Trophoblast cell (in vitro differentiated cells and primary cell): Measurements from ENCODE around the gene LRRFIP2.

Source experiments
- DNase-seq, 2 donors: peaks; one replicate each; pipeline ENCODE4 v3.0.0-alpha.2; 2016
- H2AFZ ChIP-seq: 2 replicates; pipeline ENCODE4 v1.6.1; 2013; ENCODE audit warnings: low read length, moderate library complexity, mild to moderate bottlenecking; ENCODE audit not compliant: insufficient read depth, poor library complexity
- H2AK5ac ChIP-seq: 2 replicates; pipeline ENCODE4 v1.6.1; 2013; ENCODE audit warnings: mild to moderate bottlenecking, low read length
- H2BK120ac ChIP-seq: 2 replicates; pipeline ENCODE4 v1.6.1; 2013; ENCODE audit warnings: low read length, mild to moderate bottlenecking, moderate library complexity; ENCODE audit not compliant: insufficient read depth, poor library complexity
- H2BK12ac ChIP-seq: 2 replicates; pipeline ENCODE4 v1.6.1; 2013; ENCODE audit warnings: mild to moderate bottlenecking, low read length, moderate library complexity
- H2BK5ac ChIP-seq: 2 replicates; pipeline ENCODE4 v1.6.1; 2013; ENCODE audit warnings: low read length, low read depth, moderate library complexity, mild to moderate bottlenecking; ENCODE audit not compliant: poor library complexity
- H3K14ac ChIP-seq: 2 replicates; pipeline ENCODE4 v1.6.1; 2013; ENCODE audit warnings: mild to moderate bottlenecking, low read length
- H3K18ac ChIP-seq: 2 replicates; pipeline ENCODE4 v1.6.1; 2013; ENCODE audit warnings: mild to moderate bottlenecking, low read length
- H3K23ac ChIP-seq: 2 replicates; pipeline ENCODE4 v1.6.1; 2013; ENCODE audit warnings: low read length
- H3K27ac ChIP-seq: 2 replicates; pipeline ENCODE4 v1.5.1; 2013; ENCODE audit warnings: low read depth, mild to moderate bottlenecking, inconsistent platforms, low read length, moderate library complexity
- H3K27me3 ChIP-seq: 2 replicates; pipeline ENCODE4 v1.6.1; 2013; ENCODE audit warnings: inconsistent platforms, mild to moderate bottlenecking, low read length, moderate library complexity; ENCODE audit not compliant: insufficient read depth
- H3K36me3 ChIP-seq, 2 experiments: 1 replicate in 1 of 2; 2 replicates in 1 of 2; pipeline ENCODE4 v1.6.1; 2013; ENCODE audit warnings: low read length in 2 of 2, mild to moderate bottlenecking in 2 of 2, moderate library complexity in 1 of 2; ENCODE audit not compliant: insufficient read depth in 2 of 2, control insufficient read depth in 1 of 2
- H3K4ac ChIP-seq: 2 replicates; pipeline ENCODE4 v1.6.1; 2013; ENCODE audit warnings: low read depth, mild to moderate bottlenecking, low read length, moderate library complexity
- H3K4me1 ChIP-seq, 2 experiments: 1 replicate in 1 of 2; 2 replicates in 1 of 2; pipeline ENCODE4 v1.6.1; 2013; ENCODE audit warnings: low read length in 2 of 2, mild to moderate bottlenecking in 2 of 2, moderate library complexity in 1 of 2; ENCODE audit not compliant: insufficient read depth in 2 of 2, control insufficient read depth in 1 of 2
- H3K4me2 ChIP-seq: 2 replicates; pipeline ENCODE4 v1.6.1; 2013; ENCODE audit warnings: inconsistent platforms, mild to moderate bottlenecking, low read length, moderate library complexity
- H3K4me3 ChIP-seq: 2 replicates; pipeline ENCODE4 v1.5.1; 2013; ENCODE audit warnings: mild to moderate bottlenecking, low read depth, low read length, inconsistent platforms
- H3K79me1 ChIP-seq: one replicate; pipeline ENCODE4 v1.6.1; 2013; ENCODE audit warnings: low read length
- H3K79me2 ChIP-seq: 2 replicates; pipeline ENCODE4 v1.6.1; 2013; ENCODE audit warnings: low read length, mild to moderate bottlenecking; ENCODE audit not compliant: control insufficient read depth, insufficient read depth, poor library complexity
- H3K9ac ChIP-seq: 2 replicates; pipeline ENCODE4 v1.6.1; 2013; ENCODE audit warnings: mild to moderate bottlenecking, low read length
- H3K9me3 ChIP-seq: 2 replicates; pipeline ENCODE4 v1.6.1; 2013; ENCODE audit warnings: low read depth, mild to moderate bottlenecking, control low read depth, inconsistent platforms, low read length; ENCODE audit not compliant: insufficient read depth
- H4K12ac ChIP-seq: 2 replicates; pipeline ENCODE4 v1.6.1; 2013; ENCODE audit warnings: low read depth, mild to moderate bottlenecking, low read length, moderate library complexity
- H4K8ac ChIP-seq: 2 replicates; pipeline ENCODE4 v1.6.1; 2013; ENCODE audit warnings: low read depth, mild to moderate bottlenecking, low read length, moderate library complexity
- H4K91ac ChIP-seq: one replicate; pipeline ENCODE4 v1.6.1; 2013; ENCODE audit warnings: low read depth, mild to moderate bottlenecking, low read length, moderate library complexity
- WGBS: extraction: QIAGEN DNeasy Blood & Tissue Kit; methylation state at CpG from one replicate; pipeline ENCODE4 v1.1.7; 2013; ENCODE audit warnings: missing lambda C conversion rate; ENCODE audit not compliant: insufficient read length, insufficient coverage; ENCODE audit errors: extremely low coverage; 5-methylcytosine and 5-hydroxymethylcytosine counted together

Gene LRRFIP2

GRCh38 chr3:37130448-37130847 lies 43.9 kb downstream of the LRRFIP2 start:
- Histone ChIP-seq H3K27me3 (no peaks in the 10 kb centered on the region), H2BK120ac (no peak overlapping the region), H3K14ac (no peak overlapping the region), H4K12ac (no peak overlapping the region), H3K4me2 (no peak overlapping the region), H3K79me1 (no peaks in the 10 kb centered on the region), H3K79me2 (no peaks in the 10 kb centered on the region), H3K18ac (no peak overlapping the region), H2AFZ (no peak overlapping the region), H3K9me3 (no peaks in the 10 kb centered on the region), H3K4ac (no peak overlapping the region), H3K9ac (no peak overlapping the region), H3K27ac (no peak overlapping the region), H2AK5ac (no peak overlapping the region), H2BK12ac (no peak overlapping the region), H2BK5ac (no peak overlapping the region), H3K36me3 (no peaks in the 10 kb centered on the region), H4K91ac (no peak overlapping the region), H3K4me1 (no peaks in the 10 kb centered on the region), H4K8ac (no peak overlapping the region), H3K4me3 (no peak overlapping the region), H3K23ac (no peak overlapping the region)
- DNase-seq, result no peak
- WGBS, result no CpG with 5 or more reads among the region's 3 CpGs

- no peak overlapping the region for H2AK5ac ChIP-seq
- H4K91ac ChIP-seq, result no peak overlapping the region
- H3K4me3 ChIP-seq, result no peak overlapping the region
- H3K79me2 ChIP-seq, result no peaks in the 10 kb centered on the region
- no peaks in the 10 kb centered on the region for H3K4me1 ChIP-seq
- no peak overlapping the region for H2BK120ac ChIP-seq
- no peak overlapping the region for H2BK12ac ChIP-seq
- H4K8ac ChIP-seq, result no peak overlapping the region
- no CpG with 5 or more reads among the region's 3 CpGs for WGBS
- H3K36me3 ChIP-seq, result no peaks in the 10 kb centered on the region
- no peak overlapping the region for H3K4ac ChIP-seq
- no peak overlapping the region for H4K12ac ChIP-seq
- H3K79me1 ChIP-seq, result no peaks in the 10 kb centered on the region
- H2AFZ ChIP-seq, result no peak overlapping the region
- no peak overlapping the region for H3K9ac ChIP-seq
- no peak overlapping the region for H3K18ac ChIP-seq
- no peak for DNase-seq
- no peak overlapping the region for H3K27ac ChIP-seq
- no peak overlapping the region for H2BK5ac ChIP-seq
- no peak overlapping the region for H3K23ac ChIP-seq
- no peak overlapping the region for H3K4me2 ChIP-seq
- no peaks in the 10 kb centered on the region for H3K9me3 ChIP-seq
- no peaks in the 10 kb centered on the region for H3K27me3 ChIP-seq
- H3K14ac ChIP-seq, result no peak overlapping the region
These were observed 44.5 kb downstream of the LRRFIP2 start for GRCh38 chr3:37129871-37130270.

GRCh38 chr3:37127340-37127739 lies 47.0 kb downstream of the LRRFIP2 start:
- Histone ChIP-seq H4K12ac (no peak overlapping the region), H4K8ac (no peak overlapping the region), H3K36me3 (no peaks in the 10 kb centered on the region), H3K14ac (no peak overlapping the region), H2AK5ac (no peak overlapping the region), H3K4ac (no peak overlapping the region), H3K4me1 (no peaks in the 10 kb centered on the region), H3K4me3 (no peak overlapping the region), H2AFZ (no peak overlapping the region), H3K9me3 (no peaks in the 10 kb centered on the region), H3K27ac (no peak overlapping the region), H3K18ac (no peak overlapping the region), H2BK12ac (no peak overlapping the region), H3K23ac (no peak overlapping the region), H3K4me2 (no peak overlapping the region), H3K79me1 (no peaks in the 10 kb centered on the region), H4K91ac (no peak overlapping the region), H2BK5ac (no peak overlapping the region), H3K79me2 (no peaks in the 10 kb centered on the region), H3K9ac (no peak overlapping the region), H3K27me3 (no peaks in the 10 kb centered on the region), H2BK120ac (no peak overlapping the region)
- no peak for DNase-seq
- WGBS, result no CpG with 5 or more reads among the region's 1 CpG

GRCh38 chr3:37126856-37127255 lies 47.5 kb downstream of the LRRFIP2 start:
- Histone ChIP-seq H3K27me3 (no peaks in the 10 kb centered on the region), H2BK12ac (no peak overlapping the region), H4K8ac (no peak overlapping the region), H3K9ac (no peak overlapping the region), H3K14ac (no peak overlapping the region), H4K91ac (no peak overlapping the region), H3K27ac (no peak overlapping the region), H2AK5ac (no peak overlapping the region), H3K4me3 (no peak overlapping the region), H3K4me1 (no peaks in the 10 kb centered on the region), H4K12ac (no peak overlapping the region), H3K23ac (no peak overlapping the region), H3K36me3 (no peaks in the 10 kb centered on the region), H3K9me3 (no peaks in the 10 kb centered on the region), H2AFZ (no peak overlapping the region), H2BK120ac (no peak overlapping the region), H3K79me2 (no peaks in the 10 kb centered on the region), H3K4ac (no peak overlapping the region), H3K4me2 (no peak overlapping the region), H3K79me1 (no peaks in the 10 kb centered on the region), H2BK5ac (no peak overlapping the region), H3K18ac (no peak overlapping the region)
- DNase-seq, result no peak
